GM21515 (cell line): ENCODE data around the gene PGPEP1.
"Not testable (repeated sequence)": the region's sequence is repeated elsewhere in the genome, so short reads cannot be mapped to it uniquely, and the experiment has no call there.

Experiments
- ATAC-seq: cut with Tn5 transposase; IDR thresholded peaks from one replicate; pipeline ENCODE4 v1.9.1; 2021; ENCODE audit not compliant: unreplicated experiment

Gene PGPEP1

DNA sequence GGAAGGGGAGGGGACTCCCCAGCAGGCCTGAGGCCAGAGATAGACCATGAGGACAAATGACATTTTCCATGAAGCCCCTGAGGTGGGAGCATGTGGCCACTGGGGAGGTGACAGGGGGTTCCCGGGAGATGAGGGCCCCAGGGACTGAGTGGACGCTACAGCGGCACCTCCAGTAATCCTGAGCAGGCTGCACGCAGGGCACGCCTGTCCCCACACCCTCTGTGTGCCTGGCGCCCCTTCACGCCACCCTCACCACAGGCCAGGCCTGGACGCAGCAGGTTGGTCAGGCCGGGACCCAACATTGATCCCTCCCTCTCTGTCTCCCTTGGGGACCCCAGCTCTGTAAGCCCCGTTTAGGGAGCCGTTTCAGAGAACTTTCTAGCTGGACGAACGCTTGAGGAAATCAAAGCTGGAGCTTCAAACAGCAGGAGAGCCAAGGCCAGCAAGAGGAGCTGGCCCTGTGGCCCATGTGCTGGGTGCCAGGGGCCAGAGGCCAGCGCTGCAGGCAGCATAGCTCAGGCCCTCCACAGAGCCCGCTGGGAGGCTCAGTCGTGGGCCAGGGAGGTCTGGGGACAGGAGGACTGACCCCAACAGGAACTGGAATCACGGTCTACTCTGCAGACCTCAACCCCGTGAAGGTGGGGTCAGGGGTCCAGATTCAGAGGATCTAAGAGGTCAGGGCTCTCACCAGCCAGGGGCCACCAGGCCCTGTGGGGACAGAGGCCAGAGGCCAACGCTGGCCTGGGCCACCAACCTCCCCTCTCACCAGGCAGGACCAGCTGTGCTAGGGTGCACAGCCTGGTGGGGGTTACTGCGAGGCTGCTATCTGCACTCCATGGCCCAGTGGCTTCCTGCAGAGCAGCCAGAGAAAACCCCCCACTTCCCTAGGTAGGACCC is 32.1 kb upstream of the PGPEP1 start:
- no peak for ATAC-seq

DNA sequence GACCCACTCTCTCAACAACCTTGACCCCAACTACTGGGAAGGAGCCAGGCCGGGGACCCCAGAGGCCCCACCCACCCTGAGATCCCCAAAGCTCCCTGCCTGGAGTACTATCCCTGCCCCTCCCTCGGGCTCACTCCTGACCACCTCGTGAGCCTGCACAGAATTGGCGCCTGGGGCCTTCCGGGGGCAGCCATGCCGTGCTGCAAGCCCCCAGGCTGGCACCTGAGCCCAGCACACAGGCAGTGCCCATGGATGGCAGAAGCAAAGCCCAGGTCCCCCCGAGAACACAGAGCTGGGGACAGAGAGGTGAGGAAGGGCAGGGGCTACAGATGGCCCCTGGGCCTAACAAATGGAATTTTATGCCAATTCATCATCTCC is 31.5 kb upstream of the PGPEP1 start:
- ATAC-seq: no peak

DNA sequence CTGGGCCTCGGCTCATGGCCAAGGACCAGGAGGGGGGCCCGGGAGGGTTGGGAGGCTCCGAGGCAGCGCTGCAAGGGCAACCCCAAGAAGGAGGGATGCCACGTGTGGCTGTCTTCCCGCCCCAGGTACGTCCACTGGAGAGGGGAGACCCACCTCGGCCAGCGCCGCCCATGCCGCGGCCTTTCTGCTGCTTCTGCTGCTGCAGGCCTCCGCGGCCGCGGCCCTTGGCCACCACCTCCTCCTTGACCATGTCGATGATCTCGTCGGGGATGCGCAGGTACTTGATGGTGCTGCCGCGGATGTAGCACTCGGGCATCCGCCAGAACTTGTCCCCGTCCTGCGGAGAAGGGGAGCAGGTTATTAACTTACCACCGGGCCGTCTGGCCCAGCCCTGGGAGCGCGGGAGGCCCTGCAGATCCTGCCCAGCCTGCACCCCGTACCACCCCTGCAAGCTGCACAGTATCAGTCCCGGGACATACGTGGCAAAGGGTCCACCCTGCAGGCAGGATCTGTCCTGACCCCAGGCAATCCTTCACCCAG is 30.8 kb upstream of the PGPEP1 start:
- no peak for ATAC-seq

DNA sequence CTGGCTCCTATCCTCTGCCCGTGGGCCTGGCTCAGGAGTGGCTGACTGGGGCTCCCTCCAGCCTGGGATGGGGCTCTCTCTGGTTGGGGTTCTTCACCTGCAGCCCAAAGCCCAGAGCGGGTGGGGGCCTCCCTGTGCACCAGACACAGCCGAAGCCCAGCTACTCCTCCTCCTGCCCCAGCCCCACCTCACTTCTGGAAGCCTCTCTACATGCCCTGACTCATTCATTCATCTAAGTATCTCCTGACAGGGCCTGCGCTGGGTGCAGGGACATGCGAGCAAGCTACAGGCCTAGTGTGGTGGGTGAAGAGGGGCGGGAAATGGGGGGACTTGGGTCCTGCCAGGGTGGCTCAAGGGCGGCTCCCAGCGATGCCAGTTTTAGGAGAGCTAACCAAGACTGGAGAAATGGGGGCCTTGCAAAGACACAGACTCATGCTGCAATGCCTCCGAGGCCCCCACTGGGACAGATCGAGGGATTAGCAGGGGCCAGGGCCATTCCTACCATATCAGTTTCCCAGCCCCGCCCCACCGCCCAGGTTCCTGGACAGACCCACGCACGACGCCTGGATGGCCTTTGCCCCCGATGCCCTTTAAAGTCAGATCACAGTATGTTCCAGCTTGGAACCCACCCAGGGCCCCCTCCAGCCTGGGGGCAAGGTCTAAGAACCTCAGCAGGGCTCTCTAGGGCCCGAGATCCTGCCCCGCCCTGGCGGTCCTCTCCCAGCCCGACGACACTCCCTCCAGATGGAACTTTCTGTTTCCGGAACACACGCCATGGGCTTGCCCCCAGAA is 30.1 kb upstream of the PGPEP1 start:
- no peak for ATAC-seq

DNA sequence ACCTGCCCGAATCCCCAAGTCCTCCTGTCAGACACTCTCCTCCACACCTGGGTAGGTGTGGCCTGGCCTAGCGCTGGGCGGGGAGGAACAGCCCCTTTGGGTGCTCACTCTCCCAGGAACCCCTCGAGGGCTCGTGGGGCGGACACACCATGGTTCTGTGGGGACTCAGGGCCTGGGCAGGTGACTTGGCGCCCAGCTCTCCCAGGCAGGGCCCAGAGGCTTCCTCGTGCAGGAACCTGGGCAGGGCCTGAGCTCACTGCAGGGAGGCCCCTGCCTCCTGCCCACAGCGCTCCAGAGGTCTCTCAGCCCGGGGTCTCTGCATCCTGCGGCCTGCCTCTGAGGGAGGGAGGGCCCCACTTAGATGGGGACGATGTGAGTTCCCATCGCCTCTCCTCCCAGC is 29.4 kb upstream of the PGPEP1 start:
- no peak for ATAC-seq

DNA sequence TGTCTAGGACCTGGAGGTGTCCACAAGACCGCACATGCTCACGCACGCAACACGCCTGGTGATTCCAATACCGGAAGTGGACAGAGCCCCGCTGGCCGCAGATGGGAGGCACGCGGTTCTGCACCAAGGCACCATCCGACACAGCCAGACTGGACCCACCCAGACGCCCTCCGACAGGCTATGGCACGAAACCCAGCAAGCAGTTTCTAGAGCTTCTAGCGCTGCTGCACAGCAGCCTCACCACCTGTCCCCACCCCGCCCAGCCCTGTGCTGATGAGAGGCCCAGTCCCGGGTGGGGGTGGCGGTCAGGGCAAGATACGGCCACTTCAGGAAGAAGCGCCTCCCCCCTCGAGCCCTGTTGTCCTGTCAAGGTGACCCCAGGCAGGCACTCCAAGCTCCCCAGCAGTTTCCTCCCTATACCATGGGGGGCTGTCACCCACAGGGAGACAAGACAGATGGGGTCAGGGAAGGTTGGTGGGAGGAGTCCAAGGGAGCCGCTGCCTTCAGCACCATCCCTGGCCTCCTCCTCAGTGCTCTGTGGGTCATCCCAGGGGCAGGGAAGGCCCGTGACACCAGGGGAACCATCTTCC is 28.8 kb upstream of the PGPEP1 start:
- ATAC-seq: no peak

DNA sequence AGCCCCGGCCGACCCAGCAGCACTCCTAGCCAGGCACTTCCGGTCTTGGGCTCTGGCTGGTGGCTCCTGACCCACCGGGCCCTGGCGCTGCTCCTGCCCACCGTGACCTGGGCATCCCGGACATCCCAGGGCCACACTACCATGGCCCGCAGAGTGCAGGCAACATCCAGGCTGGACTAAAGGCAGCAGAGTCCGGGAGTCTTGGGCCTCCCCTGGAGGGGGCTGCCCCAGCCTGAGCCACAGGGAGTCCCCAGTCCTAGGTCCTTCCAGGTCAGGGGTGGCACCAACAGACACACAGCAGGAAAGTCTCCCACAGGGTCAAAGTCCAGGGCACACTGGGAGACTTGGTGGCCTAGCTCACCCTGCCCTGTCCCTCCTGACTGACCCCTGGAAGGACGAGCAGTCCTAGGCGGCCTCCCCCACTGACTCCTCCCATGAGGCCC is 28.3 kb upstream of the PGPEP1 start:
- no peak for ATAC-seq

DNA sequence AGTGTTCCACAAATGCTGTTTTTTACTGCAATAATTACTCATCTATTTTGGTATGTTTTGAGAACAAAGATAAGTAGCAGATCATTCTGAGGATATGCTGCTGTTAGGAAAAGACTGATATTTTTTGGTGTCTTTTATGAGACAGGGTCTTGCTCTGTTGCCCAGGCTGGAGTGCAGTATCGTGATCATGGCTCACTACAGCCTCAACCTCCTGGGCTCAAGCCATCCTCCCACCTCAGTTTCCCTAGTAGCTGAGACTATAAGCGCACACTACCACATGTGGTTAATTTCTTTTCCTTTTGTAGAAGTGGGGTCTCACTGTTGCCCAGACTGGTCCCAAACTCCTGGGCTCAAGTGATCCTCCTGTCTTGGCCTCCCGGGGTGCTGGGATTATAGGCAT is 27.0 kb upstream of the PGPEP1 start:
- ATAC-seq: no peak

DNA sequence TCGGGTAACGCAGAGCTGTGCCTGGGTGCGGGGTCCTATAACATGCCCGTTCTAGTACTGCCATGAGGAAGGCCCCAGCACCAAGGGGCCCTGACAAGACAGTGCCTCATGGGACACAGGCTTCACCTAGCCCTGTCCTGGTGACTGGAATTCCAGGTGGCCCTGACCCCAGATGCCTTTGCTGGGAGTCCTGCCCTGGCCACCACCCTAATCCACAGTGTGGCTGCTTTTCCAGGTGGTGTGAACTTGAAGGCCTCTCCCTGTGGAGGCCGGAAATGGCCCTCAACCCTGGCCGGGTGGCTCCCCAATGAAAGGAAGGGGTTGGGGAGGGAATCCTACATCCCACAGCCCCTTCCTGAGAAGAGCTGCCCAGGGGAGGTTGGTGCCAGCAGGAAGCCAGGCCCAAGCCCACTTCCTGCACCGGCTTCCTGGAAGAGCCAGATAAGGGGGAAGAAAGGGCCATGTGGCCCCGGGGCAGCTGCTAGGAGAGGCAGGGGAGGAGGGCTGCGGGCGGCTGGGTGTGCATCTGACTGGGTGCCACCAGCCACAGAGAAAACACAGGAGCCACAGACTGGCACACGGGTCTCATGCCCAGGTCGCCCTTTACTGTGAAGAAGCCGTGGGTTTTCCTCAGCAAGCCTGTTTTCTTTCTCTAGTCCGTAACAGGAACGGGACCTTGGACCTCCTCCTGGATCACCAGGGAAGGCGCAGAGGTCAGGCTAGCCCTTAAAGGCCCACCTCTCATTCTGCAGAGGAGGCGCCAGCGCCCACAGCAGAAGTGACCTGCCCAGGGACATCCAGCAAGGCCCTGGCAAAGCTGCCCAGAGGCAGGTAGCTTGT is 22.2 kb upstream of the PGPEP1 start:
- ATAC-seq: no peak

DNA sequence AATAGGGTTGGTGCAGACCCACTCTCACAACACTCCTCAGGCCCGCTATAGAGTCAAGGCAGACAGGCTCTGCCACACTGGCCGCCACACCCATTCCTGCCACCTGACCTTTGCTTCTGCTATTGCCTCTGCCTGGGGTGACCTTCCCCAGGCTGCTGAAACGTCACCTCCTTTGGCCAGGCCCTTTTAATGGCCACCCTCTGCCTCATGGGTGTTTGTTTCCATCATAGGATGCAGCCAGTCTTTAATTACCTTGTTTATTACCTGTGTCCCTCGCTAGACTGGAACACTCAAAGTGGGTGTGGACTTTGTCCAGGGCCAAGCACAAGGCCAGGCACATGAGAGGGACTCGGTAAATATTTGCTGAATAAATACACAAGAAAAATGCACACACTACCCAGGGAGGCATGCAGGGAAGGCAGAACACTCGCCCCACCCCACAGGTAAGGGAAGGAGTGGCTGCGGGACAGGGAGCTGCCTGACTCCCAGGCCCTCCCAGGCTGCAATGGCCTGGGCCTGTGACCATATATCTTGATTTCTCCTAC is 20.7 kb upstream of the PGPEP1 start:
- no peak for ATAC-seq

DNA sequence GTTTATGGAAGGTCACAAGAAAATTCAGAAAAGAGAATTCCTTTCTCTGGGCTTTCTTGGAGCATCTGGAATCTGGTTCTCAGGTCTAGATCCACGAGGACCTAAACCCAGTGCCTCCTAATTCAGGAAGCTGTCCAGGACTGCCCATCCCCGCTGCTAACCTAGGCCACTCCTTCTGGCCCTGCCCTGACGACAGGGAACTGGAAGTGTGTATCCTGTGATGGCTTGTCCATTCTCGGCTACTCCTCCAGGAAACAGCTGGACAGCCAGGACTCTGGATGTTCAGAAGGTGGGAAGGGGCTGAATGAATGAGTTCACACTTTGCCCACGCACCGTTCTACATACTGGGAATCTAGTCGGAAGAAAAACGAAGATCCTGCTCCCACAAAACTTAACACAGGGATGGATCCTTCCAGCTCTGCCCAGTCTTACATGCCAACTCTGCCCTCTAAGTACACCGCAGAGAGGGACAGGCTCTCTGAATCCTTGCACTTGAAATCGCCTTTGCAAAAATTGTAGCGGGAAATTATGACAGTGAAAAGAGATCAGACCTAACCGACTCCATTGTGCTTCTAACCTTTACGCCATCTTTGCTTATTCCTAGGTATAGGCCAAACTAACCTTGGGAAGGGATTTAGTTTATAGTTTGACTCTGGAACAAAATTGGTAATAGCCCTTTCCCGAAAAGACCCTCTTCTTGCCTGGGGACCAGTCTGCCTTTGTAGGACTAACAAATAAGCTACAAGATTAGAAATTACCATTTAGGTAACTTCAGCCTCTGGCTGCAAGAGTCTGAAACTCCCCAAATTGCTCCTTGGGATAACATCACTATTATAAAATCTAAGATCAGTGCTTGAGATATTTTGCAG is 19.3 kb upstream of the PGPEP1 start:
- no peak for ATAC-seq

DNA sequence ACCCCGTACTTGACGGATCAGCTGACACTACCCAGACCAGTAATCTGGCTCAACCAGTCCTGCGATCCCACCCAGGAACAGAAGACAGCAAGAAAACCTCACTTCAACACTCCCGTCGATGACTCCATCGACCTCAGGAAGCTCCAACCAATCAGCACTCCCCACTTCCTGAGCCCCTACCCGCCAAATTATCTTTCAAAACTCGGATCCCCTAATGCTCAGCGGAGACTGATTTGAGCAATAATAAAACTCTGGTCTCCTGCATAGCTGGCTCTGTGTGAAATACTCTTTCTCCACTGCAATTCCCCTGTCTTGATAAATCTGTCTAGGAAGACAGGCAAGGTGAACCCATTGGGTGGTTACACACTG is 18.7 kb upstream of the PGPEP1 start:
- ATAC-seq: no peak

DNA sequence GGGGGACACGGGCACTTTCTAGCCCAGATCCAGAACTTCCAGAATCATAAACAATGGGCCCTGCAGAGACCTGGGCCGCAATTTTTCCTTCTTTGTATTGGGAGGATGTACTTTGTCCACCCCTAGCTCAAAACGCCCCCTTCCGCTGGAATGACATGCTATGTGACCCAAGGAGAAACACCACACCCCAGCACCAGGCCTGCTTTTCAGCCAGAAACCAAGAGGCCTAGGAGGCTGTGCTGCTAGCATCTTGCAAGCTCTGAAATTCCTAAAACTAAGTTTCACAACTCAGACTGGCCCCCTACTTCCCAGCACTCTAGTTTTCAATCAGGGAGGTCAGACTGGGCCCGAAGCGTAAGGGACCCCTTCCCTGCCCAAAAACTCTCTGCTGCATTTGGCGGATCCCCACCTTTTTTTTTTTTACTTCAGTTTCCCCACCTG is 18.1 kb upstream of the PGPEP1 start:
- ATAC-seq: no peak

DNA sequence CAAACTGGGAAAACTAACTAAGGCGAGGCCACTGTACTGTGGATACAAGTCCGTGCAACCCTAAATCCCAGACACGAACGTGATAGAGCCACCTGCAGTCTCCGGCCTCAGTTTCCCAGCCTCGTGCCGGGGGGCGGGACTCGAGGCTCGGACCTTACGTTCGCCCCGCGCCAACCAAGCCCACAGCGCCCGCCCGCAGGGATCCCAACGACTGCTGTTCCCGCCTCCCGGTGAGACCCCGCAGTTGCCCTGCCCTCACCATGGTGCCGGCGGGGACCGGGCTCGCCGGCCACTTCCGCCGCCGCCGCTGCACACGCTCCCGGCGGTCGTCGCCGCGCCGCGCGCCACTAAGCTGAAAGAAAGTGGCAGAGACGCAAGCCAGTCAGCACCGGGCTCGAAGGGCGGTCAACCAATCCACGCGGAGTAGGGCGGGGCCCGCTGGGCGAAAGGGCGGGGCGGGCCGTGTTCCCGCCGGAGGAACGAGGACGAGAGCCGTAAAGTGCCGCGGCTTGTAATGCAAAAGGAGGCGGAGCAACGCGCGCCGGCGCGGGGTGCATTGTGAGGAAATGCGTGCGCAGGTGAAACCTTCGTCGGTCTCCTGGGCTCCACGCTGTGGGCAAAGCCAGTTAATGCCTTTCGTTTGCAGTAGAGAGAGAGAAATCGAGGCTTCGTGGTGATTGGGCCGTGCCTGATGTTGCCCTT is 17.5 kb upstream of the PGPEP1 start, which contains the start of gene LSM4:
TSS of gene LSM4 (minus strand) at position 318 of the 702 bp plus-strand sequence. CDS start at position 262, 56 bp downstream.
- ATAC-seq: peak; percentile 76

DNA sequence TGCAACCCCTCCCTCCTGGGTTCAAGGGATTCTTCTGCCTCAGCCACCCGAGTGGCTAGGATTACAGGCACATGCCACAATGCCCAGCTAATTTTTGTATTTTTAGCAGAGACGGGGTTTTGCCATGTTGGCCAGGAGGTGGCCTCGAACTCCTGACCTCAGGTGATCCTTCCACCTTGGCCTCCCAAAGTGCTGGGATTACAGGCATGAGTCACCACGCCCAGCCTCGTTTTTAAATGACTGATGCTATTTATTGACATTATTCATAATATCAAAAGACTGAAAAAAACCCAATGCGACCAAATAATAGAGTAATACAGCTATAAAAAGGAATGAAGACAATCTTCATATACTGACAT is 16.0 kb upstream of the PGPEP1 start:
- ATAC-seq: not testable (repeated sequence)

DNA sequence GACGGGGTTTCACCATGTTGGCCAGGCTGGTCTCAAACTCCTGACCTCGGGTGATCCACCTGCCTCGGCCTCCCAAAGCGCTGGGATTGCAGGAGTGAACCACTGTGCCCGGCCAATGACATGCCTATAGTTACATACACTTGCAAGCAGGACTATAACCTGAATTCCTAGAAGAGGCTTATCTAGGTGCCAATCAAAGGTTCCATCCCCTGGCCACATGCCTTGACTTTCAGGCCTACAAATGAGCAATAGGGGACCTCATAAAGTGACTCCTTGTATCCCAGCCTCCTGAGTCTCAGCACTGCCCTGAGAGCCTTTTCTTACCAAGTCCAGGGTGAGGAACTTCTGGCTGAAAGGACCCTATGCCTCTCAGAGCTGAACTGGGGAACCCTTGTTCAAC is 13.6 kb upstream of the PGPEP1 start:
- ATAC-seq: no peak

DNA sequence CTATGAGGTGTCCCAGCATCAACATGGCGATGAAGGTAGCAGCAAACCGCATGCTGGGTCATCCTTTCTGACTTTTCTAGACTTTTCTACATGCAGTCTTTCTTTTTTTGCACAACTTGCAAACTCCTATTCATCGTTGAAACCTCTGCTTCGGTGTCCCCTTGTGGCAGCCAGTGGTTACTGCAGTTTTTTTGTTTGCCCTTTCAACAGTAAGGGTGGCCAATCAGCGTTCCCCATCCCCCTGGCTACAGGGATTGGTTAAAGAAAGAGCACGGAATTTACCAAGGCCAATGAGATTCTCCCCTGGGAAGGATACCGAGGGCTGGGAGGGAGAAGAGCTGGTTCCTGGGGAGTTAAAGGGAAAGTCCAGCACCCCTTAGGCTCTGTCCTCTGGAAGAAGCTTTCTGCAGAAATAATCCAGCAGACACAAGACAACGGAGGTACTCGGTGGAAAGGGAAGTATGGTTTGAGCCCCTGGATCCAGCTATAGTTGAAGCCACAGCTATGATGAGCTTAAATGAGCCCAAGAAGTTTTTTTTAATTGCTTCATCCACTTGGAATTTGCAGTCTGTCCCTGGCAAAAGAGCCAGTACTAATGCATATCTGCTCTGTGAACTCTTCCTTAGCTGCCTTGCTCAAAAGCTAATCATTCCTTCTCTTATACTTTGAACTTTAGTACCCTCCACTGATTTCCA is 11.9 kb upstream of the PGPEP1 start:
- peak; percentile 79 for ATAC-seq

DNA sequence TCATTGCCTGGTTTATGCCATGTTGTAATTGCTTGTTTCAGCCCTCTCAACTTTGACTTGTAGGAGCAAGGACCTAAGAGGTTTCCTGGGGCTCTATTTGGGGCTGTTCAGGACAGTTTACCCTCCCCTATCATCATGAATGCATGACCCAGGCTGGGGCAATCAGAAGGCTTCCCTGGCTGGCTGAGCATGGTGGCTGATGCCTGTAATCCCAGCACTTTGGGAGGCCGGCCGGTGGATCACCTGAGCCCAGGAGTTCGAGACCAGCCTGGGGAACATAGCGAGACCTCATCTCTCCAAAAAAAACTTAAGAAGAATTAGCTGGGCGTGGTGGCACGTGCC is 11.4 kb upstream of the PGPEP1 start:
- no peak for ATAC-seq
